ENCODE data around the gene PHRF1. TPM values are rescaled to one million over a fixed set of nuclear protein-coding genes. Genes with fewer than 3 reads are reported as not detected.
A peak's percentile ranks its signal among the peaks of the same experiment; 100 is the strongest.

PHRF1 gene
- total RNA-seq, 1 donor, result 27.5 TPM

DNA sequence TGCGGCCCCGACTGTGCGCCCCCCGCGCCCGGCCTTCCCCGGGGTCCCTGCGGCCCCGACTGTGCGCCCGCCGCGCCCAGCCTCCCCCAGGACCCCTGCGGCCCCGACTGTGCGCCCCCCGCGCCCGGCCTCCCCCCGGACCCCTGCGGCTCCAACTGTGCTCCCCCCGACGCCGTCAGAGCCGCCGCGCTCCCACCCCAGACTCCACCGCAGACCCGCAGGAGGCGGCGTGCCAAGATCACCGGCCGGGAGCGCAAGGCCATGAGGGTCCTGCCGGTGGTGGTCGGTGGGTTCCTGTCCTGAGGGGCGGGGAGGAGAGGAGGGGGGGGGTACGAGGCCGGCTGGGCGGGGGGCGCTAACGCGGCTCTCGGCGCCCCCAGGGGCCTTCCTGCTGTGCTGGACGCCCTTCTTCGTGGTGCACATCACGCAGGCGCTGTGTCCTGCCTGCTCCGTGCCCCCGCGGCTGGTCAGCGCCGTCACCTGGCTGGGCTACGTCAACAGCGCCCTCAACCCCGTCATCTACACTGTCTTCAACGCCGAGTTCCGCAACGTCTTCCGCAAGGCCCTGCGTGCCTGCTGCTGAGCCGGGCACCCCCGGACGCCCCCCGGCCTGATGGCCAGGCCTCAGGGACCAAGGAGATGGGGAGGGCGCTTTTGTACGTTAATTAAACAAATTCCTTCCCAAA lies 63.9 kb downstream of the PHRF1 start:
- DNase-seq (ENCODE audit: insufficient read length, low spot score, missing footprints), result peak; percentile 71

DNA sequence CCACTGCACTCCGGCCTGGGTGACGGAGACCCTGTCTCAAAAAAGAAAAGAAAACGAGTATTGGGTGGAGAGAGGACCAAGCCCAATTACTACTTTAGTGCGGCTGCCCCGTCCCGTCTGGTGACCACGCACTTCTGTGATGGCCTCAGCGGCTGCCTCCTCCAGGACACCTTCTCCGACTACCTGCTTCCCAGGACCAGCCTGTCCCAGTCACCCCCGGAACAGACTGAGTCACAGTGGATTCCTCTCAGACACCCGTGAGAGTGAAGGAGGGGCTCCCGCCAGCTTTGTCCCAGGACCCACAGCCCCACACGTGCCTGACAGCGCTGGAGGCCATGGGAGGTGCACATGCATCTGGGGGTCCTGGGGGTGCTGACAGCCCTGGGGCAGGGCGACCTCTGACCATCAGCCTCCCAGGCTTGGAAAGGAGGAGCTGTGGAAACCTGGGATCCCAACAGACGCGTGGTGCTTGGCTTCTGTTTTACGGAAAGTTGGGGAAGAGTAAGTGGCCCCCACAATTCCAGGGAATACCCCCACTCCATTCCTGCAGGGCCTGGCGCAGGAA lies 65.6 kb downstream of the PHRF1 start:
- TF ChIP-seq, protein P1, sequence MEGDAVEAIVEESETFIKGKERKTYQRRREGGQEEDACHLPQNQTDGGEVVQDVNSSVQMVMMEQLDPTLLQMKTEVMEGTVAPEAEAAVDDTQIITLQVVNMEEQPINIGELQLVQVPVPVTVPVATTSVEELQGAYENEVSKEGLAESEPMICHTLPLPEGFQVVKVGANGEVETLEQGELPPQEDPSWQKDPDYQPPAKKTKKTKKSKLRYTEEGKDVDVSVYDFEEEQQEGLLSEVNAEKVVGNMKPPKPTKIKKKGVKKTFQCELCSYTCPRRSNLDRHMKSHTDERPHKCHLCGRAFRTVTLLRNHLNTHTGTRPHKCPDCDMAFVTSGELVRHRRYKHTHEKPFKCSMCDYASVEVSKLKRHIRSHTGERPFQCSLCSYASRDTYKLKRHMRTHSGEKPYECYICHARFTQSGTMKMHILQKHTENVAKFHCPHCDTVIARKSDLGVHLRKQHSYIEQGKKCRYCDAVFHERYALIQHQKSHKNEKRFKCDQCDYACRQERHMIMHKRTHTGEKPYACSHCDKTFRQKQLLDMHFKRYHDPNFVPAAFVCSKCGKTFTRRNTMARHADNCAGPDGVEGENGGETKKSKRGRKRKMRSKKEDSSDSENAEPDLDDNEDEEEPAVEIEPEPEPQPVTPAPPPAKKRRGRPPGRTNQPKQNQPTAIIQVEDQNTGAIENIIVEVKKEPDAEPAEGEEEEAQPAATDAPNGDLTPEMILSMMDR (IDR thresholded peaks at IDR 0.05; ENCODE audit: extremely low read depth, low read depth, low read length), result no peak
- Histone ChIP-seq H3K4me2 (ENCODE audit: insufficient read depth, low read length) (no peak overlapping the region), H3K79me2 (ENCODE audit: insufficient read depth, low read length) (no peaks in the 10 kb centered on the region), H3K4me3 (ENCODE audit: insufficient read depth, low read length) (no peak overlapping the region), H3K27me3 (ENCODE audit: insufficient read depth, low read length) (peaks cover 10% of the 10 kb centered on the region), H3K36me3 (ENCODE audit: insufficient read depth, low read length) (no peaks in the 10 kb centered on the region), H2AFZ (ENCODE audit: low read length) (no peak overlapping the region), H3K9me3 (ENCODE audit: low read depth, low read length) (no peaks in the 10 kb centered on the region), H3K27ac (ENCODE audit: low read depth, low read length) (no peak overlapping the region), H3K4me1 (ENCODE audit: insufficient read depth, low read length) (no peaks in the 10 kb centered on the region), H4K20me1 (ENCODE audit: insufficient read depth, low read length) (peaks cover 21% of the 10 kb centered on the region)
- peak; percentile 84 for DNase-seq (ENCODE audit: insufficient read length, low spot score, missing footprints)

More for the DNA sequence above, 63.9 kb downstream of the PHRF1 start:
- no peaks in the 10 kb centered on the region for H3K36me3 ChIP-seq (ENCODE audit: insufficient read depth, low read length)
- no peak overlapping the region for H3K27ac ChIP-seq (ENCODE audit: low read depth, low read length)
- H3K4me2 ChIP-seq (ENCODE audit: insufficient read depth, low read length), result no peak overlapping the region
- H4K20me1 ChIP-seq (ENCODE audit: insufficient read depth, low read length), result peaks cover 34% of the 10 kb centered on the region
- H3K27me3 ChIP-seq (ENCODE audit: insufficient read depth, low read length), result peaks cover 14% of the 10 kb centered on the region
- H3K4me3 ChIP-seq (ENCODE audit: insufficient read depth, low read length), result no peak overlapping the region
- no peaks in the 10 kb centered on the region for H3K79me2 ChIP-seq (ENCODE audit: insufficient read depth, low read length)
- TF ChIP-seq, protein P1 (IDR thresholded peaks at IDR 0.05; ENCODE audit: extremely low read depth, low read depth, low read length), result no peak
- no peaks in the 10 kb centered on the region for H3K4me1 ChIP-seq (ENCODE audit: insufficient read depth, low read length)
- no peak overlapping the region for H2AFZ ChIP-seq (ENCODE audit: low read length)
- no peaks in the 10 kb centered on the region for H3K9me3 ChIP-seq (ENCODE audit: low read depth, low read length)

DNA sequence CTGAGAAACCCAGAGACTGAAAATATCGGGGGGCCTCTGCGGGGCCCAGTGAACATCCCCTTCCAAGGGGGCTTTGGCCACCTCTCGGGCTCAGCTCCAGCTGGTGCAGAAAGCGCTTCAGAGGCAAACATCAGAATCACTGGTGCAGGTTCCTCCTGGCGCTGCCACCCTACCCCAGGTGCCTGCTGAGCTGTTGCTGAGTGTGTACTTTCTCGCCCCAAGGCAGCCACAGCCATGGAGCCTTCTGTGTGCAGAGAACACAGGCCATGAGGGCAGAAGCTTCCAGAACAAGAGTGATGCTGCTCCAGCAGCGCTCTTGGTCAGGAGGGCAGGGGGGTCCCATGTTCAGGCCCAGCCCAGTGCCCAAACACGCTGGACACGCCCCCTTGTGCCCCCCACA lies 67.1 kb downstream of the PHRF1 start:
- TF ChIP-seq, protein P1 (IDR thresholded peaks at IDR 0.05; ENCODE audit: extremely low read depth, low read depth, low read length), result no peak
- Histone ChIP-seq H3K4me1 (ENCODE audit: insufficient read depth, low read length) (no peaks in the 10 kb centered on the region), H3K27ac (ENCODE audit: low read depth, low read length) (no peak overlapping the region), H3K36me3 (ENCODE audit: insufficient read depth, low read length) (peaks cover under 1% of the 10 kb centered on the region), H3K27me3 (ENCODE audit: insufficient read depth, low read length) (no peaks in the 10 kb centered on the region), H4K20me1 (ENCODE audit: insufficient read depth, low read length) (peaks cover 11% of the 10 kb centered on the region), H3K4me2 (ENCODE audit: insufficient read depth, low read length) (no peak overlapping the region), H3K9me3 (ENCODE audit: low read depth, low read length) (no peaks in the 10 kb centered on the region), H3K4me3 (ENCODE audit: insufficient read depth, low read length) (no peak overlapping the region), H2AFZ (ENCODE audit: low read length) (no peak overlapping the region), H3K79me2 (ENCODE audit: insufficient read depth, low read length) (no peaks in the 10 kb centered on the region)
- peak; percentile 75 for DNase-seq (ENCODE audit: insufficient read length, low spot score, missing footprints)
